Tracheal epithelial cell (primary cell): ENCODE data around the gene AMFR. TPM values are rescaled to one million over a fixed set of nuclear protein-coding genes. Genes with fewer than 3 reads are reported as not detected.

Experiments used
- total RNA-seq: library from RNA; depleted of rRNA; stranded (reverse); fragments of >200 nt; gene quantifications from 2 replicates; pipeline ENCODE4 v1.2.1, GENCODE V29; 2014

AMFR gene
- total RNA-seq = 298 and 302 TPM in 2 replicates

GRCh38 chr16:56425439-56425832 is at the start of gene AMFR:
TSS of gene AMFR (minus strand) at chr16:56425545. CDS start at chr16:56425327, 218 bp downstream.

GRCh38 chr16:56450986-56451752 is 25.8 kb upstream of the AMFR start, which contains the start of the genes NUDT21 and OGFOD1:
TSS of gene NUDT21 (minus strand) at chr16:56451332. CDS start at chr16:56451202, 130 bp downstream.
TSS of gene OGFOD1 (plus strand) at chr16:56451554. CDS start at chr16:56451613, 59 bp downstream.

Other genes starting within 250 kb of the AMFR start
- gene GNAO1, start 234.1 kb downstream of the AMFR start, total RNA-seq = 0.24 and 0.43 TPM in 2 replicates
- 61.0 and 105 TPM in 2 replicates for gene NUDT21, start 25.8 kb upstream of the AMFR start, total RNA-seq
- gene OGFOD1, start 26.0 kb upstream of the AMFR start, total RNA-seq = 74.5 and 74.8 TPM in 2 replicates
- gene BBS2, start 94.5 kb upstream of the AMFR start, total RNA-seq = 23.9 and 52.1 TPM in 2 replicates
- not detected in 2 replicates for gene MT4, start 139.5 kb upstream of the AMFR start, total RNA-seq
- gene MT3, start 164.0 kb upstream of the AMFR start, total RNA-seq = not detected in 2 replicates
- gene MT2A, start 183.0 kb upstream of the AMFR start, total RNA-seq = 173 and 340 TPM in 2 replicates
- 388 and 673 TPM in 2 replicates for gene MT1E, start 200.2 kb upstream of the AMFR start, total RNA-seq
- gene MT1M, start 207.1 kb upstream of the AMFR start, total RNA-seq = 0.43 and 12.5 TPM in 2 replicates
- not detected in 2 replicates for gene MT1A, start 213.1 kb upstream of the AMFR start, total RNA-seq
- gene MT1B, start 226.3 kb upstream of the AMFR start, total RNA-seq = not detected in 2 replicates
- gene MT1F, start 232.4 kb upstream of the AMFR start, total RNA-seq = 3.8 and 14.5 TPM in 2 replicates
- gene MT1G, start 242.5 kb upstream of the AMFR start, total RNA-seq = 4.1 TPM in 1 of 2 replicates, not detected in the other
- not detected in 2 replicates for gene MT1H, start 244.3 kb upstream of the AMFR start, total RNA-seq